GM18951 (cell line): ENCODE results near the gene KRT36.

ENCODE experiments used
- POLR2A ChIP-seq: IDR thresholded peaks from 4 replicates; pipeline ENCODE4 v1.6.1; 2011; ENCODE audit warnings: mild to moderate bottlenecking; ENCODE audit not compliant: insufficient read length, insufficient read depth; ENCODE audit errors: extremely low read depth
- in situ Hi-C: fragments of 300-500 bp; cut with MboI; formaldehyde crosslinking; loops from one replicate; pipeline ENCODE4 v1.12.0; 2022; ENCODE audit warnings: low sequenced_read_pairs, mixed read lengths, inconsistent platforms; ENCODE audit not compliant: unreplicated experiment

Gene KRT36

GRCh38 chr17:41529491-41529915 is 39.8 kb upstream of the KRT36 start:
- in situ Hi-C loops: no loop called here
- TF ChIP-seq POLR2A: no peak

GRCh38 chr17:41528959-41529353 is 39.2 kb upstream of the KRT36 start:
- TF ChIP-seq POLR2A: no peak
- in situ Hi-C loops: no loop called here

- in situ Hi-C loops: no loop called here
- TF ChIP-seq POLR2A: no peak
These were observed 37.6 kb upstream of the KRT36 start for GRCh38 chr17:41527063-41528023.

DNA sequence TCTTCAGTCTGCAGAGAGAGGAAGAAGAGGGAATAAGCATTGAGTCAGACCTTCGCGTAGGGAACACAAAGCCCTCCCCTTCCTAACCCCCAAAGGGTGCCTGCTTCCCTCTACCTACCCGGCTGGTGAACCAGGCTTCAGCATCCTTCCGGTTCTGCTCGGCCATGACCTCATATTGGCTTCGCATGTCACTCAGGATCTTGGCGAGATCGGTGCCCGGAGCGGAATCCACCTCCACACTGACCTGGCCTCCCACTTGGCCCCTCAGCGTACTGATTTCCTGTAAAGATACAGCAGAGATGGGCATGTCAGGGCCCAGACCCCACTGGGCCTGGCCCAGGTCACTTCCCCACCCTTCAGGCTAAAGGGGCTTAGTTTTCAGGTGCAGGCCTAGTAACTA is 34.6 kb upstream of the KRT36 start:
- TF ChIP-seq POLR2A: no peak
- in situ Hi-C loops: no loop called here

DNA sequence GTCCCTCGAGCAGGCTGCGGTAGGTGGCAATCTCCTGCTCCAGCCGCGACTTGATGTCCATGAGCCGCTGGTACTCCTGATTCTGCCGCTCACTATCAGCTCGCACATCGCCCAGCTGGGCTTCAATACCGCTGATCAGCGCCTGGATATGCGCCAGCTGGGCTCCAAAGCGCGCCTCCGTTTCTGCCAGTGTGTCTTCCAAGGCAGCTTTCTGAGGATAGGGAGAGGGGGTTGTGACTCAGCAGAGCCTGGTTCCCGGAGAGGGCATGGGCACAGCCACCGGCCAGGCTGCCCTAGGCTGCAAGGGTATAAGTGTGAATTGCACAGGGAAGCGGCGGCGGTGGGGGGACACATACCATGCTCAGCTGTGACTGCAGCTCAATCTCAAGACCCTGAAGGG is 34.1 kb upstream of the KRT36 start:
- TF ChIP-seq POLR2A: no peak
- in situ Hi-C loops: no loop called here

DNA sequence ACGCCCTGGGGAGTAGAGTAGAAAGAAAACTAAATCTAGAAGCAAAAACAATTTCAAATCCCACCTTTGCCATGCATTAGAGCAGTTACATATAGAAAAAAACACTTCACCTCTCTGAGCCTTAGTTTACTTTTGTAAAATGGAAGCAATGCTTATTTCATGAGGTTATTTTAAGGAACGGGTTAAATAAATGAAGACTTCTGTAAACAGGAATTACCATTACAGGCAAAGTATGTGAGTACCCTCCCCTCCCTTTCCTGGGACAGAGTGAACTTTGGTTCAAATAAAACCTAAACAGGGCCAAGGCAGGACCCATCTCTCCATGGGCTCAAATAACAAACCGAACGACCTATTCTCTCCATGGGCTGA is 33.5 kb upstream of the KRT36 start:
- TF ChIP-seq POLR2A: no peak
- in situ Hi-C loops: no loop called here

GRCh38 chr17:41522301-41523224 is 32.9 kb upstream of the KRT36 start:
- in situ Hi-C loops: no loop called here
- TF ChIP-seq POLR2A: no peak

DNA sequence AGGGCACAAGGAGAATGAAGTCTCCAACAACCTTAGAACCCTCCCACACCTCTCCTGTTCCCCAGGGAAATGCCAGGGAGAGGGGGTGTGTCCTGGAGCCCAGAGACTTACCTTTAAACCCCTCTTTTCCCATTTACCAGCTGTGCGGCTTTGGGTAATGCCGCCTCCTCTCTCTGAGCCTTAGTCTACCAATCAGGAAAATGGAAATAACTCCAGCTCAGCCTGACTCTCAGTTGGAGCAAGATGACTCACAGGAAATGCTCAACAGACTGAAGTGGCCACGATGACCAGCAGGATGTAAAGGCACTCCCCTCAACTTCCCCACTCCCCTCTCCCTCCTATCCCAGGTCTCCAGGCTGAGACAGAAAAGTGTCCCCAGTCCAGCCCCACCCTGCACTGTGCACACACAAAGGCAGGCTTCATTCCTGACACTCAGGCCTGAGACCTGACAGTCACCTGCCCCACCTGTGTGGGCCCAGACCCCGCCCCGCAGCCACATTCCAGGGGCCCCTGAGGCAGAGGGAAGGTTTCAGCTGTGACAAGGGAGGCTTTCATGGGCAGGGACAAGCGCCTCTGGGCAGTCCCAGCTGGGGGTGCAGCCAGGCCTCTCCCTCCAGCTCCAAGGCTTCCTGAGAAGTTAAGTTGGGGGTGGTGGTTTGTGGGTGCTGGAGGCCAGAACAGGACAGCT is 32.0 kb upstream of the KRT36 start:
- no peak for TF ChIP-seq POLR2A
- in situ Hi-C loops: no loop called here

GRCh38 chr17:41520821-41521521 is 31.3 kb upstream of the KRT36 start:
- in situ Hi-C loops: no loop called here
- TF ChIP-seq POLR2A: no peak

DNA sequence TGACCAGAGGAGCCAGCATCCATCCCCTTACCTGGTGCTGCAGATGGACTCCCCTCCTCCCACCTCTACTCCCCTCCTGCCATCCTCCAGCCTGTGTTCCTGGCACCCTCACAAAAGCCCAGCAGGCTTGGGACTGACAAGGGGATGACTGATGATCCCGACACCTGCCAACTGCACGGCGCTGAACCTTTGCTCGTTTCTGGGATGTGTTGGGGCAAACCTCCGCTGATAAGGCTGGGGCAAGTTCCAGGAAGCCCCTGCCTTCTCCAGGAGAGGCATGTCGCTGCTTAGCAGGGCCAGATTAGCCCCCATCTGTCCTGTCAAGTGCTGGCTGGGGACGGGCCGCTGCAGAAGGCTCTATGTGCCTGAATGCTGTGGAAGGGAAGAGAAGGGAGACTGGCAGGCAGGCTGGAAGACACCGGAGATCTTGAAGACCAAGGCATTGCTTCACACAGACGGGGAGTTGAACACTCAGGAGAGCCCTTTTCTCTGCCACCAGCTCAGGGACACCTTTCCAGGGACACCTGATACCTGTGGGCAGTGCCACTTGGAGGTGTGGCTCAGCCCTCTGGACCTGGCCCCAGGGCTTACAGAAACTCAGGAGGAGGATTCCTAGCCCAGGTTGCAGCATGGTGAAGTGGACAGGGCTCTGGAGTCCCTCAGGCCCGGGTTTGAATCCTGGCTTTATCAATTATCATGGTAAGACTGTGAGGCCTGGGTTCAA is 30.0 kb upstream of the KRT36 start:
- no peak for TF ChIP-seq POLR2A
- in situ Hi-C loops: no loop called here

DNA sequence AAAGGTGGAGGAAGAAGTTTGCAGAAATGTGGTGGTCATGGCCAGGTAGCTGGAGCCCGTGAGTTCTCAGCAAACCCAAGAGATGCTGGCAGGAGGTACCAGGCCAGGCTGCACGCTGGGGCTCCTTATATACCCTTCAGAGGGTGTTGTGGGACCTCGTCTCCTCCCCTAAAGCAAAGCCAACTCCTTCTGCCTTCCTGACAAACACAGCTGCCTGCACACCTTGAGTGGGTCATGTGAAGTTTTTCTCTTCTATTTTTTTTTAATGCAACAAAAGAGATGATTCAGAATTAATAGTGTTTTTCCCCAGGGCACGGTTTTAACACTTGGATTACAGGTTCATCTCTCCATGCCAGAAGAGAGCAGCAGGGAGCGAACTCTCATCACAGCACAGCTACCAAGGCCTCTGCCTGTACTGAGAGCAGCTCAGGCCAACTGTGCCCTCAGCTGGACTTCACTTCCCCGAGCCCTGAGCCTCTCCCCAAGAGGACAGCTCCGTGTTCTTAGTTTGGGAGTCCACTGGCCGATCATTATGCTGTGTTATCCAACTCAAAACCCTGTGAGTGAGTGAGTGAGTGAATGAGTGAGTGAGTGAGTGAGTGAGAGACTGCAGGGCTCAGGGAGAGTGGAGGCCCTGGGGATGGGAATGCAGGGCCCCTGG is 29.2 kb upstream of the KRT36 start, which contains the start of gene KRT15:
TSS of gene KRT15 (minus strand) at position 102 of the 661 bp plus-strand sequence. CDS start at position 39, 63 bp downstream.
- no peak for TF ChIP-seq POLR2A
- in situ Hi-C loops: no loop called here
